GM18907 (cell line): Measurements from ENCODE around the gene ITK.
"Not testable (repeated sequence)": the region's sequence is repeated elsewhere in the genome, so short reads cannot be mapped to it uniquely, and the experiment has no call there.

Source experiments
- ATAC-seq: cut with Tn5 transposase; IDR thresholded peaks from one replicate; pipeline ENCODE4 v1.9.1; 2021; ENCODE audit warnings: mild to moderate bottlenecking, moderate library complexity; ENCODE audit not compliant: unreplicated experiment

ITK gene

DNA sequence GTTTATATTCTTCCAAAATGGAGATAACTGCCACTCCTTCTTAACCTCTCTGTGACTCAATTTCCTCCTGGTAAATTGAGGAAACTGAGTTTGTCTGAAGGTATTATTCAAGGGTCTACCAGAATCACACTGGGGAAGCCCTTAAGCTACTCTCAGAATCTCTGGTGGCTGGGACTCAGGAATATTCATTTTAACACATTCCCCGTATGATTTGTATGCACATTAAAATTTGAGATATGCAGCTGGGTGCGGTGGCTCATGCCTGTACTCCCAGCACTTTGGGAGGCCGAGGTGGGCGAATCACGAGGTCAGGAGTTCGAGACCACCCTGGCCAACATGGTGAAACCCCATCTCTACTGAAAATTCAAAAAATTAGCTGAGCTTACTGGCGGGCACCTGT, 64.1 kb downstream of the ITK start:
- not testable (repeated sequence) for ATAC-seq

GRCh38 chr5:157245476-157245875, 64.8 kb downstream of the ITK start:
- ATAC-seq, result no peak

- no peak for ATAC-seq
Observed at GRCh38 chr5:157245886-157246285, 65.2 kb downstream of the ITK start.

DNA sequence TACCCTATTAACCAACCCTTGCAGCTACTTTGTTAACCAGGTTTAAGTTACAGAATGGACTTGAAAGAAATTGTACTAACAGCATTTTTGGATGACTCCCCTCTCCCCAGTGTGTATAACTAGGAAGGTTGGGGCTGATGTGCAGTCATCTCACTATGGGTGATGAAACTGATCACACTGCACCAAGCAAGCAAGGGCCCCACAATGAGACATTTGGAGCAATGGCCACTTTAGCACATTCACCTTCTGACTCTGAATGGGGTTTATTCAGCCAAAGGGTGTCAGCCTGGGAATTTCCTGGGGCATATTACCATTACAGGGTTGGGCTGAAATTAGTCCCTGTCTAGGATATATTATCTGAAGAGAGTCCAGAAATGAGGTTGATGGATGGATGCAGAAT, 66.6 kb downstream of the ITK start:
- ATAC-seq, result no peak

DNA sequence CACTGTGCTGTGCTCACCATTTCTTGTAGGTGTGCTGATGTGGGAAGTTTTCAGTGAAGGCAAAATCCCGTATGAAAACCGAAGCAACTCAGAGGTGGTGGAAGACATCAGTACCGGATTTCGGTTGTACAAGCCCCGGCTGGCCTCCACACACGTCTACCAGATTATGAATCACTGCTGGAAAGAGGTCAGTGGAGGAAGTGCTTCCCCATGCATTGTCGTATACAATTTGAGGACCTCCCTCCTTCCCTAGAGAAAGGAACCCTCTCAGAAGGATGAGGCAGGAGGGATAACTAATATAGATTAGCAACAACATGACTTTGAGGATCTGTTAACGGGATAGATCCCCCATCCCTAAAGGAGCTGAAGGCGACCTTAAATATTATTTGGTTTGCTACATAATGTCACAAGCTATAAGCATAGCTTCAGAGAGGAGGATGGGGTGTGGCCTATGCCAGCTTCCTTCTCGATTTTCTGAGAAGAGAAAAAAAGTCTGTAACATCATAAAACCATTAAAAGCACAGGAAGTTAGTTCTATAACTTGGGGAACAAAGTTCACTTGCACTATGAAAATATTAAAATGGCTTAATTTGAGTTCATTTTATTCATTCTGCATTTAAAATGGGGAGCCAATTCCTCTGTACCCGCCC, 68.3 kb downstream of the ITK start:
- no peak for ATAC-seq

- peak; percentile 94 for ATAC-seq
Observed at GRCh38 chr5:157252711-157253465, 72.2 kb downstream of the ITK start.

DNA sequence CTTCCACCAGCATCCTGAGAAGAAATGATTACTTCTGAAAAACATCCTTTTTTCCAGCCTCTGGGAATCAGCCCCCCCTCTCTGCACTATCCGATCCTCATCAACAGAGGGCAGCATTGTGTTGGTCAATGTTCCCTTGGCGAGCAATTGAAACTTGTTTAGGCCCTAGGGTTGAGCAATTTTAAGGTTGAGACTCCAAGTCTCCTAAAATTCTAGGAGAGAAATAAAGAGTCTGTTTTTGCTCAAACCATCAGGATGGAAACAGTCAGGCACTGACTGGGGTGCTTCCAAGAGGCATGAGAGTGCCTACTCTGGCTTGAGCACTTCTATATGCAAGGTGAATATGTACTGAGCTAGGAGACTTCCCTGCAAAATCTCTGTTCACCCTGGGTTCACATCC, 72.9 kb downstream of the ITK start:
- ATAC-seq, result peak; percentile 55

DNA sequence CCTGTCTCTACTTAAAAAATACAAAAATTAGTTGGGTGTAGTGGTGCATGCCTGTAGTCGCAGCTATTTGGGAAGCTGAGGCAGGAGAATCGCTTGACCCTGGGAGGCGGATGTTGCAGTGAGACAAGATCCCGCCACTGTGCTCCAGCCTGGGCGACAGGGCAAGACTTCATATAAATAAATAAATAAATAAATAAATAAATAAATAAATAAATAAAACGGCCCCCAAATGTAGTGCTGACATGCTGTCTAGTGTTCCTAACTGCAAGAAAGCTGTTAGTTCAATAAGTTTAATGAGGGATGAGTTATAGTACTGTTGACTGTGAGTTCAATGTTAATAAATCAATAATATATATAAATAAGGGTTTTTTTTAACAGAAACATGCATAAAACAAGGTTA, 77.8 kb downstream of the ITK start:
- ATAC-seq, result no peak

DNA sequence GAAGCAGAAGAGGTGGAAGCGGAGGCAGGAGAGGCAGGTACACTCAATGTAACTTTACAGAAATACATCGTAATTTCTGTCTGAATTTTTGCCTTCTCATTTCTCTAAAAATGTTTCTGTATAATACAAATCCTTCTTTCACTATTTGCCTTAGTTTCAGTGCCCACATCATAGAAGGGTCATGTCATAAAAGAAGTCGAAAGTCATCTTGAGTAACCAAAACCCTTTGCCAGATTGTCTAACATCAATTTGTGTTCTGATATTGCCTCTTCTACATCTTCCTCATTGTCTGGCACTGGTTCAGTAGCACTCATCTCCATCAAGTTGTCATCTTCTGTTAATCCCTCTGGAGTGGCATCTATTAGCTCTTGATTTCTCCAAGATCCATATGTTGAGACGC, 79.1 kb downstream of the ITK start:
- ATAC-seq, result no peak

GRCh38 chr5:157263496-157264090, 83.0 kb downstream of the ITK start:
- no peak for ATAC-seq

DNA sequence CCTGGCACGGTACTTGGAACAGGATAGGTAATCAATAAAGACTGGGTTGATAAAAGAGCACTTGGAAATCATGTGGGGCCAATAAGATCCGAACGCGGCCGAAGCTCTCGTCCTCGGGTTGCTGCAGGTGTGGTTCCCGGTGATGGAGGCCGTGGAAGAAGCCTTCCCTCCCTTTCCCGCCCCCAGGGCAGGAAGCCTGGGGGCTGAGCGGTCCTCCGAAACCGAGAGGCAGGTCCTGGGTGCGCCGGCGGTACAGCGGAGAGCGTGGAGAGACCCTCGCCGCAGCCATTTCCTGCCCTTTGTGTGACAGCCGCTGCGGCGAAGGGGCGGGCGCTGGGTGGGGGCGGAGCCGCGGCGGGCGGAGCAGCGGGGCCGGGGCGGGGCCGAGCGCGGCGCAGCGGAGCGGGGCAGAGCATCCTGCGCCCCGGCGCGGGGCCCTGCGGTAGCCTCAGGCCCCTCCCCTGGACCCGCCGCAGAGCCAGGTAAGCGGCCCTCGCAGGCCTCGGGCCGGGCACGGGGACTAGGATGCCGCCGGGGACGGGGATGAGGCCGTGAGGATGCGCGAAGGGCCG, 85.2 kb downstream of the ITK start, which contains the start of gene CYFIP2:
Gene CYFIP2, plus strand, starts transcription at position 410 of the 572 bp plus-strand sequence. CDS start 19,239 bp downstream, outside the sequence.
- ATAC-seq, result peak; percentile 87

- peak; percentile 60 for ATAC-seq
Observed at GRCh38 chr5:157266286-157267007, 85.8 kb downstream of the ITK start.

GRCh38 chr5:157267025-157267424, 86.4 kb downstream of the ITK start:
- no peak for ATAC-seq

DNA sequence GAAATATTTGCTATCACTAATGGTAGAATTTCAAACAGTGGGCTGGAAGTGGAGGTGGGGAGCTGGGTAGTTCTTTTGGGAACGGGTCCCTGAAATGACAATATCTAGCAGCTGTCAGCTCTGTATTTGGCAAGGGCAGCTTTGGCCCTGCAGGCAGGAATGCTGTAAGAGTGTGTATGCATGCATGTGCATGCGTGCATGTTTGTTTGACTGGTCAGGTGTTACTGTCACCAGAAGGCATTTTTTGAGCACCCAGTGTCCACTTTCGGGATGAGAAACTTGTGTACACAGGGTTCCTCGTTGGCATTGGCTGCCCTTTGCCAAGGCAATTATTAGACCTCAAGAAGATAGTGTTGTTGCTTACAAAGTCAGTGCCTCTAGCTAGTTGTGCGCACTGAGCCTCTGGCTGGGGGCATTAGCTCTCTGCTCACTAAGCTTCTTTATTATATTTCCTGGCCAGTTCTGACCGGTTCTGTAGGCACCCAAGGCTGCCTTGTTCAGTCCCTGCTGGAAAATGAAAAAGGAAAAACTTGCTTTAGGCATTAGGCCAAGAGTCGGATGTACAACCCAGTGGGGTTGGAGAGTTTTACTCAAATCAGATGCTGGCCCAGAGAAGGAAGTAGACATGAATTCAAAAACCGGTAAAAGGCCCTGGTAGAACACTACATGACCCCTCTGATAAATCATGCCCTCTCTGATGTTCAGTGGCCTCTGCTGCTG, 87.3 kb downstream of the ITK start:
- no peak for ATAC-seq

GRCh38 chr5:157269165-157269671, 88.6 kb downstream of the ITK start:
- ATAC-seq, result no peak

- no peak for ATAC-seq
Observed at GRCh38 chr5:157269761-157270272, 89.2 kb downstream of the ITK start.

DNA sequence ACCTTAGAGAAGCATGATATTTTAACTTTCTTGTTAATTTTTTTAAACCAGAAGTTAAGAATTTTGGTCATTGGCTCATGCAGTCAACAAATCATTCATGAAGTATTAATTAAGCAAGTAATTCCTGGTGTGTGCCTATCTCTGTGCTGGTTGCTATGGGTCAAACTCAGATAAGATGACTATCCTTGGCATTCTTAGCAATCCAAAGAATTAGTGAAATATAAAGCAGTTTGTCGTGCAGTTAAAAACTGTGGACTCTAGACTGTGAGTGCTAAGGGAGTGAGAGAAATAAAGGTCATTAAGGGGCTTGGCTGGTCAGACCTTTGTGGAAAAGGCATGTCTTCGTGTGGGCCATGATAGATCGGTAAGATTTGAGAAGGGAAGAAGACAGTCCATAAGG, 90.1 kb downstream of the ITK start:
- no peak for ATAC-seq

- peak; percentile 92 for ATAC-seq
Observed at GRCh38 chr5:157271740-157272271, 91.2 kb downstream of the ITK start.

DNA sequence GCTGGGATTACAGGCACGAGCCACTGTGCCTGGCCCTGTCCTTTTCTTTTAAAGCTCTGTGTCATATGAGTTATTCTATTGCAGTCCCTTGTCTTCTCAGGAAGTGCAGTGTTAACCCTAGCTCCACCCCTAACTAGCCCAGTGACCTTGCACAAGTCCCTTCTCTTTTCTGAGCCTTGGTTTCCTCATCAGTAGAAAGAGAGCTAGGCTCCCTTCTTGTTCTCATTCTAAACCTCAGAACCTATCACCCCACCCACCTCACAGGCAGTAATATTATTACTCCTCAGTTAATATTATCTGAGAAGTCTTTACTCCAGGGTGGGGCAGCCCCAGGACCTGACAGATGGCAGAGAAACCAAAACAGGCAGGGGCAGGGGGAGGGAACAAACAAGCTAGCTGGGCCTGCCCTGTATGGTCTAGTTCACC, 92.5 kb downstream of the ITK start:
- ATAC-seq, result peak; percentile 60

- no peak for ATAC-seq
Observed at GRCh38 chr5:157275403-157275802, 94.8 kb downstream of the ITK start.
